H1 (cell line): Measurements from ENCODE around the gene RBMXL2. TPM values are rescaled to one million over a fixed set of nuclear protein-coding genes. Genes with fewer than 3 reads are reported as not detected.

Experiments
- CTCF ChIA-PET: fragments of 300-600 bp; sonication (Branson Sonifier 250); formaldehyde crosslinking; loops from one replicate; lab custom pipeline; 2021; ENCODE audit not compliant: partially characterized antibody; lab: Charles Lee
- POLR2A ChIA-PET: fragments of 300-600 bp; sonication (Branson Sonifier 250); formaldehyde crosslinking; loops from one replicate; lab custom pipeline; 2021; ENCODE audit warnings: inconsistent platforms; ENCODE audit not compliant: partially characterized antibody; lab: Charles Lee
- DNase-seq, 2 experiments: peaks; one replicate each; pipeline versions ENCODE4 v3.0.0 to v3.0.0-alpha.2; 2010 to 2022; ENCODE audit warnings: low spot score in 2 of 2, low read depth in 1 of 2, mixed read lengths in 1 of 2
- FAIRE-seq: peaks from 2 replicates; lab custom pipeline; 2011; peaks lifted over from hg19 to GRCh38; lab: Jason Lieb, UNC
- H2AFZ ChIP-seq: 2 replicates; pipeline ENCODE4 v1.8.1; 2012; ENCODE audit warnings: low read length, inconsistent platforms
- H2AK5ac ChIP-seq: 2 replicates; pipeline ENCODE4 v1.6.1; 2013; ENCODE audit warnings: low read depth, low read length
- H2BK120ac ChIP-seq: replicated peaks from 2 replicates; pipeline ENCODE3; 2013; ENCODE audit warnings: low read depth, low read length, inconsistent platforms
- H2BK12ac ChIP-seq: 2 replicates; pipeline ENCODE4 v1.6.1; 2013; ENCODE audit warnings: low read depth, low read length
- H2BK15ac ChIP-seq: 2 replicates; pipeline ENCODE4 v1.6.1; 2013; ENCODE audit warnings: low read length
- H2BK20ac ChIP-seq: 2 replicates; pipeline ENCODE4 v1.6.1; 2013; ENCODE audit warnings: low read length
- H2BK5ac ChIP-seq: 2 replicates; pipeline ENCODE4 v1.6.1; 2013; ENCODE audit warnings: low read depth, low read length
- H3K14ac ChIP-seq: 2 replicates; pipeline ENCODE4 v1.6.1; 2013; ENCODE audit warnings: inconsistent platforms; ENCODE audit not compliant: insufficient read length
- H3K18ac ChIP-seq: 2 replicates; pipeline ENCODE4 v1.6.1; 2013; ENCODE audit warnings: low read length; ENCODE audit errors: extremely low read depth
- H3K23ac ChIP-seq: 2 replicates; pipeline ENCODE4 v1.6.1; 2013; ENCODE audit warnings: inconsistent platforms; ENCODE audit not compliant: insufficient read length
- H3K23me2 ChIP-seq: 2 replicates; pipeline ENCODE4 v1.6.1; 2013; ENCODE audit warnings: low read depth, low read length
- H3K27ac ChIP-seq: 2 replicates; pipeline ENCODE4 v1.6.1; 2011; ENCODE audit warnings: low read depth, low read length, inconsistent platforms
- H3K27me3 ChIP-seq, 4 experiments: replicated peaks in 1 of 4; 1 replicate in 1 of 4; 2 replicates in 3 of 4; pipeline versions ENCODE4 v1.6.1 to v1.8.1; 2011 to 2013; ENCODE audit warnings: low read length in 3 of 4, mild to moderate bottlenecking in 3 of 4, inconsistent platforms in 2 of 4, mixed read lengths in 2 of 4, moderate library complexity in 1 of 4; ENCODE audit not compliant: control insufficient read depth in 3 of 4, insufficient read depth in 3 of 4; ENCODE audit errors: extremely low read depth in 1 of 4
- H3K36me3 ChIP-seq, 4 experiments: 2 replicates each; pipeline versions ENCODE4 v1.6.1 to v1.8.1; 2011 to 2013; ENCODE audit warnings: mild to moderate bottlenecking in 4 of 4, low read length in 3 of 4, moderate library complexity in 2 of 4, control low read depth in 1 of 4, inconsistent platforms in 1 of 4; ENCODE audit not compliant: insufficient read depth in 4 of 4, control insufficient read depth in 2 of 4
- H3K4ac ChIP-seq: replicated peaks from 2 replicates; pipeline ENCODE3; 2013; ENCODE audit warnings: low read length, low read depth, mixed read lengths, inconsistent platforms; ENCODE audit not compliant: insufficient read length
- H3K4me1 ChIP-seq, 4 experiments: replicated peaks in 1 of 4; 1 replicate in 1 of 4; 2 replicates in 3 of 4; pipeline versions ENCODE4 v1.6.1 to v1.8.1; 2011 to 2013; ENCODE audit warnings: low read length in 3 of 4, inconsistent platforms in 2 of 4, mixed read lengths in 1 of 4; ENCODE audit not compliant: insufficient read depth in 4 of 4, control insufficient read depth in 3 of 4
- H3K4me2 ChIP-seq, 2 experiments: 2 replicates each; pipeline versions ENCODE4 v1.6.1 to v1.8.1; 2011 to 2013; ENCODE audit warnings: low read depth in 2 of 2, low read length in 2 of 2, control low read depth in 1 of 2, inconsistent platforms in 1 of 2, mild to moderate bottlenecking in 1 of 2; ENCODE audit not compliant: insufficient read depth in 1 of 2
- H3K4me3 ChIP-seq, 4 experiments: fragments of 200-600, 300-600 bp in 1 of 4; sonication (generic), shearing (Covaris generic), sonication (Bioruptor Twin) in 1 of 4; 2 replicates each; pipeline versions ENCODE4 v1.5.1 to v1.8.1; 2011 to 2016; ENCODE audit warnings: low read length in 4 of 4, low read depth in 3 of 4, control low read depth in 2 of 4, inconsistent platforms in 2 of 4, mild to moderate bottlenecking in 2 of 4, mixed read lengths in 1 of 4, moderate library complexity in 1 of 4; ENCODE audit not compliant: insufficient read depth in 2 of 4; ENCODE audit errors: extremely low read depth in 1 of 4
- H3K56ac ChIP-seq: replicated peaks from 2 replicates; pipeline ENCODE3; 2013; ENCODE audit warnings: low read depth, mild to moderate bottlenecking, mixed read lengths, low read length, inconsistent platforms; ENCODE audit not compliant: insufficient read length
- H3K79me1 ChIP-seq: 2 replicates; pipeline ENCODE4 v1.6.1; 2013; ENCODE audit warnings: low read depth, low read length, control low read depth
- H3K79me2 ChIP-seq, 2 experiments: 2 replicates each; pipeline versions ENCODE4 v1.6.1 to v1.8.1; 2012 to 2013; ENCODE audit warnings: low read length in 2 of 2, mild to moderate bottlenecking in 2 of 2, inconsistent platforms in 1 of 2; ENCODE audit not compliant: insufficient read depth in 2 of 2, control insufficient read depth in 1 of 2
- H3K9ac ChIP-seq, 4 experiments: replicated peaks in 1 of 4; 1 replicate in 1 of 4; 2 replicates in 3 of 4; pipeline versions ENCODE4 v1.6.1 to v1.8.1; 2011 to 2013; ENCODE audit warnings: low read depth in 3 of 4, low read length in 3 of 4, control low read depth in 2 of 4, mild to moderate bottlenecking in 2 of 4, moderate library complexity in 2 of 4, inconsistent platforms in 1 of 4; ENCODE audit errors: extremely low read depth in 1 of 4
- H3K9me3 ChIP-seq, 2 experiments: 2 replicates each; pipeline versions ENCODE4 v1.6.1 to v1.8.1; 2012 to 2013; ENCODE audit warnings: mild to moderate bottlenecking in 2 of 2, moderate library complexity in 2 of 2, control low read depth in 1 of 2, inconsistent platforms in 1 of 2, low read depth in 1 of 2, low read length in 1 of 2, mixed read lengths in 1 of 2; ENCODE audit not compliant: insufficient read depth in 2 of 2
- H4K20me1 ChIP-seq, 2 experiments: replicated peaks in 1 of 2; 2 replicates each; pipeline versions ENCODE3 to v1.8.1; 2011 to 2013; ENCODE audit warnings: inconsistent platforms in 2 of 2, low read length in 2 of 2, mild to moderate bottlenecking in 1 of 2; ENCODE audit not compliant: insufficient read depth in 2 of 2, control insufficient read depth in 1 of 2
- H4K5ac ChIP-seq: 2 replicates; pipeline ENCODE4 v1.6.1; 2013; ENCODE audit warnings: low read length, low read depth, mixed read lengths, inconsistent platforms; ENCODE audit not compliant: insufficient read length
- H4K8ac ChIP-seq: 2 replicates; pipeline ENCODE4 v1.8.0; 2013; ENCODE audit warnings: mild to moderate bottlenecking, moderate library complexity, low read length, inconsistent platforms; ENCODE audit not compliant: insufficient read depth; ENCODE audit errors: extremely low read depth
- H4K91ac ChIP-seq: replicated peaks from 2 replicates; pipeline ENCODE3; 2013; ENCODE audit warnings: low read length, mixed read lengths, inconsistent platforms; ENCODE audit not compliant: insufficient read length
- PHF8 ChIP-seq: fragments of 200-600 bp; sonication (generic); conservative IDR thresholded peaks from 2 replicates; pipeline ENCODE4 v1.7.1; 2012; ENCODE audit warnings: low read depth, mild to moderate bottlenecking, inconsistent platforms, low read length, moderate library complexity
- WGBS, 2 experiments: shearing (Covaris generic) in 1 of 2; methylation state at CpG; one replicate each; pipeline versions ENCODE4 v1.1.6 to v1.1.7; 2013 to 2015; ENCODE audit warnings: low lambda C conversion rate in 2 of 2, mixed read lengths in 2 of 2, inconsistent platforms in 1 of 2, low coverage in 1 of 2, missing lambda C conversion rate in 1 of 2; ENCODE audit not compliant: insufficient replicate concordance in 2 of 2, insufficient coverage in 1 of 2, insufficient read length in 1 of 2; ENCODE audit errors: extremely low coverage in 1 of 2, missing lambda C conversion rate in 1 of 2; 5-methylcytosine and 5-hydroxymethylcytosine counted together
- long read RNA-seq, 2 experiments: library from RNA in 1 of 2; library from capped mRNA in 1 of 2; stranded (forward); transcript quantifications; one replicate each; pipeline ENCODE4 v2.0.0, GENCODE V29; 2021; ENCODE audit warnings: inconsistent platforms in 1 of 2
- polyA minus RNA-seq, 3 experiments: library from RNA; depleted of rRNA, polyadenylated mRNA; stranded (reverse); fragments of >200 nt; gene quantifications; 1 replicate in 2 of 3; 2 replicates in 1 of 3; pipeline ENCODE4 v1.2.3, GENCODE V29; 2011
- polyA plus RNA-seq, 7 experiments: library from polyadenylated mRNA; depleted of rRNA in 3 of 7; stranded (reverse) in 5 of 7; unstranded in 2 of 7; fragments of >200 nt in 5 of 7; fragments of 200-250 nt in 2 of 7; gene quantifications; 1 replicate in 5 of 7; 2 replicates in 1 of 7; 4 replicates in 1 of 7; pipeline versions ENCODE4 v1.2.1 to v1.2.3, GENCODE V29; 2011 to 2013; ENCODE audit warnings: missing spikeins in 2 of 7, mixed read lengths in 2 of 7
- total RNA-seq: library from RNA; stranded (reverse); fragmentation: NEBNext Ultra II Directional; extraction: Animal tissue kit (Norgen Biotek cat#: 25700); gene quantifications from 2 replicates; pipeline ENCODE4 v1.2.1, GENCODE V29; 2021
- TF ChIP-seq, protein P1 (sequence below), 3 experiments: IDR thresholded peaks; 1 replicate in 2 of 3; 2 replicates in 1 of 3; pipeline versions ENCODE4 v1.5.1 to v1.6.1; 2011; ENCODE audit warnings: low read length in 3 of 3, mild to moderate bottlenecking in 3 of 3, inconsistent platforms in 2 of 3, low read depth in 1 of 3, moderate library complexity in 1 of 3; ENCODE audit not compliant: insufficient read depth in 1 of 3; ENCODE audit errors: control extremely low read depth in 1 of 3

RBMXL2 gene
- total RNA-seq (not detected in 2 replicates), polyA plus RNA-seq (2011; rRNA removed) (not detected in 2 replicates), polyA minus RNA-seq (2011; rRNA and poly(A)+ RNA removed) (not detected in 2 replicates)
- not detected for polyA plus RNA-seq (2011; cell fraction: cytosol; rRNA removed)
- polyA plus RNA-seq (2011; cell fraction: nucleus; rRNA removed): 0.07 TPM
- polyA plus RNA-seq (2012, experiment 1 of 2): not detected in 4 replicates
- polyA plus RNA-seq (2012, experiment 2 of 2): not detected
- not detected for polyA plus RNA-seq (2013, experiment 1 of 2)
- not detected for polyA plus RNA-seq (2013, experiment 2 of 2)
- not detected for polyA minus RNA-seq (2011; cell fraction: cytosol; rRNA and poly(A)+ RNA removed)
- polyA minus RNA-seq (2011; cell fraction: nucleus; rRNA and poly(A)+ RNA removed): 0.40 TPM
- long read RNA-seq, experiment 1: 0 reads
- long read RNA-seq, experiment 2: 0 reads

DNA sequence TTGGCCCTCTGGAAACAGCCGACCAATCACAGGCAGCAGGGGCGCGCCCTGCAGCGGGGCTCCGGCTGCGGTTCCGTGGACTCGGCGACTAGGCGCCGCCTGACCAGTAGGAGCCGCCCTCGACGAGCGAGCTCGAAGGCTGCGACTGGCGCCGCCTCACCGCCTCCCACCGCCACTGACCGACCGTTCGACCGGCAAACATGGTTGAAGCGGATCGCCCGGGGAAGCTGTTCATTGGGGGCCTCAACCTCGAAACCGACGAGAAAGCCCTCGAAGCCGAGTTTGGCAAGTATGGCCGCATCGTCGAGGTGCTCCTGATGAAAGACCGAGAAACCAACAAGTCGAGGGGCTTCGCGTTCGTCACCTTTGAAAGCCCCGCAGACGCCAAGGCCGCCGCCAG is at the start of gene RBMXL2:
RBMXL2 (plus strand) TSS at position 78 of the 400 bp plus-strand sequence; CDS start at position 201, 123 bp downstream.
- no peak within 1 kb of the TSS for H2AFZ ChIP-seq
- no peak within 1 kb of the TSS for H4K5ac ChIP-seq
- H3K14ac ChIP-seq: no peak within 1 kb of the TSS
- H3K79me2 ChIP-seq: no peaks in the 10 kb centered on the region
- no peaks in the 10 kb centered on the region for H3K23me2 ChIP-seq
- no peak within 1 kb of the TSS for H2BK20ac ChIP-seq
- no peaks in the 10 kb centered on the region for H3K4me1 ChIP-seq
- DNase-seq (no peak), FAIRE-seq (no peak)
- TF ChIP-seq PHF8: no peak
- TF ChIP-seq, protein P1, sequence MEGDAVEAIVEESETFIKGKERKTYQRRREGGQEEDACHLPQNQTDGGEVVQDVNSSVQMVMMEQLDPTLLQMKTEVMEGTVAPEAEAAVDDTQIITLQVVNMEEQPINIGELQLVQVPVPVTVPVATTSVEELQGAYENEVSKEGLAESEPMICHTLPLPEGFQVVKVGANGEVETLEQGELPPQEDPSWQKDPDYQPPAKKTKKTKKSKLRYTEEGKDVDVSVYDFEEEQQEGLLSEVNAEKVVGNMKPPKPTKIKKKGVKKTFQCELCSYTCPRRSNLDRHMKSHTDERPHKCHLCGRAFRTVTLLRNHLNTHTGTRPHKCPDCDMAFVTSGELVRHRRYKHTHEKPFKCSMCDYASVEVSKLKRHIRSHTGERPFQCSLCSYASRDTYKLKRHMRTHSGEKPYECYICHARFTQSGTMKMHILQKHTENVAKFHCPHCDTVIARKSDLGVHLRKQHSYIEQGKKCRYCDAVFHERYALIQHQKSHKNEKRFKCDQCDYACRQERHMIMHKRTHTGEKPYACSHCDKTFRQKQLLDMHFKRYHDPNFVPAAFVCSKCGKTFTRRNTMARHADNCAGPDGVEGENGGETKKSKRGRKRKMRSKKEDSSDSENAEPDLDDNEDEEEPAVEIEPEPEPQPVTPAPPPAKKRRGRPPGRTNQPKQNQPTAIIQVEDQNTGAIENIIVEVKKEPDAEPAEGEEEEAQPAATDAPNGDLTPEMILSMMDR (IDR thresholded peaks at IDR 0.05; ENCODE audit: control extremely low read depth in 1 of 3, insufficient read depth in 1 of 3, low read depth in 1 of 3, low read length in 3 of 3): peak in 1 of 3 experiments; percentile 6; a peak in 1 of 4 replicates
- no peaks in the 10 kb centered on the region for H3K79me1 ChIP-seq
- peaks cover 0 to 9% (median 0%) of the 10 kb centered on the region in 4 experiments; a peak in 1 of 8 replicates for H3K36me3 ChIP-seq
- no peak within 1 kb of the TSS for H2BK15ac ChIP-seq
- no peak within 1 kb of the TSS for H2BK5ac ChIP-seq
- no peak within 1 kb of the TSS for H2AK5ac ChIP-seq
- peaks cover 0 to 14% of the 10 kb centered on the region in 2 experiments; a peak in 2 of 4 replicates for H3K9me3 ChIP-seq
- no peak within 1 kb of the TSS for H3K23ac ChIP-seq
- no peak within 1 kb of the TSS for H3K27ac ChIP-seq
- H3K27me3 ChIP-seq: no peaks in the 10 kb centered on the region
- ChIA-PET POLR2A (no interaction called here), CTCF (no interaction called here)
- H2BK12ac ChIP-seq: no peak within 1 kb of the TSS
- no peak within 1 kb of the TSS for H3K4me3 ChIP-seq
- H3K4ac ChIP-seq: no peak within 1 kb of the TSS
- H3K4me2 ChIP-seq: no peak within 1 kb of the TSS
- H3K9ac ChIP-seq: no peak within 1 kb of the TSS
- H4K8ac ChIP-seq: no peak within 1 kb of the TSS
- H4K91ac ChIP-seq: no peak within 1 kb of the TSS
- H4K20me1 ChIP-seq: no peaks in the 10 kb centered on the region
- no peak within 1 kb of the TSS for H2BK120ac ChIP-seq
- no peak within 1 kb of the TSS for H3K18ac ChIP-seq
- 97% methylated on average over 36 of the region's 45 CpGs; no CpG with 5 or more reads in 1 of the 2 experiments for WGBS, 2 experiments
- no peak within 1 kb of the TSS for H3K56ac ChIP-seq
